ENCODE data around the gene MOB2.

The MOB2 gene

DNA sequence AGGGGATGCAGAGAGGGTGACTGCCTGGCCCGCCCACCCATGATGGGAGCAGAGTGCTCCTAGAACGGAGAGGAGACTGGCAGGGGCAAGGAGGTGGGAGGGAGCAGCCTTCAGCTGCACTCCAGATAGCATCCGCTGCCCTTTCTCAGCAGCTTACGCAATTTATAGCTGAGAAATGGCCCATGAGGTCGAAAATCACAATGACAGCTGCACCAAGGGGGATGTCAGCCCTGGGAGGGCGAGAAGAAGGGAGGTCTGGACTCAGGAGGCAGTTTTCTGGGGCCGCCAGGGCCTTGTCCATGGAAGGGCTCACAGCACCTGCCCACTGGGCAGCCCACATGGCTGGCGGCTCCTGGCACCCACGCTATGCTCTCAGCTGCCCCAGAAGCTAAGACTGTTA lies 17.6 kb upstream of the MOB2 start:
- no peak for DNase-seq (ENCODE audit: low spot score)
- in situ Hi-C loops (cut with MboI; ENCODE audit: low pct_unique_long_range_greater_than_20kb, low sequenced_read_pairs, unreplicated experiment), result no loop called here

DNA sequence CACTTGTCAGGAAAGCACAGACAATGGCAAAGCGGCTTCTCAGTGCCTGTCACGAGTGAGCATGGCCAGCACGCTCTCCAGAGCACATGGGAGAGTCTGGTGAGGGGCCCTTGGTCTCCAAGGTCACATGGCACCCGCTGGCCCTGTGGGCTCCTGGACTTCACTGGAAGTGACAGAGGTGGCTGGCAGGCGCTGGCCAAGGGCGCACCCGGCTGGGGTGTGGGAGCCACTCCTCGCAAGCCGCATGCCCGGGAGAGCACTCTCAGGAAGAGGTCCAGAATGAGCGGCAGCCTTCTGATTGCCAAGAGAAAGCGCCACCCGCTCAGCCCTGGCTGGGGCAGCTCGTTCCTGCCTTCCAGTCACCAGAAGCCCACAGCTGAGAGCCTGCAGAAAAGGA lies 17.1 kb upstream of the MOB2 start:
- DNase-seq (ENCODE audit: low spot score), result no peak
- in situ Hi-C loops (cut with MboI; ENCODE audit: low pct_unique_long_range_greater_than_20kb, low sequenced_read_pairs, unreplicated experiment), result no loop called here
- TF ChIP-seq, protein P1, sequence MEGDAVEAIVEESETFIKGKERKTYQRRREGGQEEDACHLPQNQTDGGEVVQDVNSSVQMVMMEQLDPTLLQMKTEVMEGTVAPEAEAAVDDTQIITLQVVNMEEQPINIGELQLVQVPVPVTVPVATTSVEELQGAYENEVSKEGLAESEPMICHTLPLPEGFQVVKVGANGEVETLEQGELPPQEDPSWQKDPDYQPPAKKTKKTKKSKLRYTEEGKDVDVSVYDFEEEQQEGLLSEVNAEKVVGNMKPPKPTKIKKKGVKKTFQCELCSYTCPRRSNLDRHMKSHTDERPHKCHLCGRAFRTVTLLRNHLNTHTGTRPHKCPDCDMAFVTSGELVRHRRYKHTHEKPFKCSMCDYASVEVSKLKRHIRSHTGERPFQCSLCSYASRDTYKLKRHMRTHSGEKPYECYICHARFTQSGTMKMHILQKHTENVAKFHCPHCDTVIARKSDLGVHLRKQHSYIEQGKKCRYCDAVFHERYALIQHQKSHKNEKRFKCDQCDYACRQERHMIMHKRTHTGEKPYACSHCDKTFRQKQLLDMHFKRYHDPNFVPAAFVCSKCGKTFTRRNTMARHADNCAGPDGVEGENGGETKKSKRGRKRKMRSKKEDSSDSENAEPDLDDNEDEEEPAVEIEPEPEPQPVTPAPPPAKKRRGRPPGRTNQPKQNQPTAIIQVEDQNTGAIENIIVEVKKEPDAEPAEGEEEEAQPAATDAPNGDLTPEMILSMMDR (IDR thresholded peaks at IDR 0.05; ENCODE audit: extremely low read depth, insufficient read depth, missing control alignments), result no peak

More for the DNA sequence above, 17.6 kb upstream of the MOB2 start:
- TF ChIP-seq, protein P1 (IDR thresholded peaks at IDR 0.05; ENCODE audit: extremely low read depth, insufficient read depth, missing control alignments), result no peak

DNA sequence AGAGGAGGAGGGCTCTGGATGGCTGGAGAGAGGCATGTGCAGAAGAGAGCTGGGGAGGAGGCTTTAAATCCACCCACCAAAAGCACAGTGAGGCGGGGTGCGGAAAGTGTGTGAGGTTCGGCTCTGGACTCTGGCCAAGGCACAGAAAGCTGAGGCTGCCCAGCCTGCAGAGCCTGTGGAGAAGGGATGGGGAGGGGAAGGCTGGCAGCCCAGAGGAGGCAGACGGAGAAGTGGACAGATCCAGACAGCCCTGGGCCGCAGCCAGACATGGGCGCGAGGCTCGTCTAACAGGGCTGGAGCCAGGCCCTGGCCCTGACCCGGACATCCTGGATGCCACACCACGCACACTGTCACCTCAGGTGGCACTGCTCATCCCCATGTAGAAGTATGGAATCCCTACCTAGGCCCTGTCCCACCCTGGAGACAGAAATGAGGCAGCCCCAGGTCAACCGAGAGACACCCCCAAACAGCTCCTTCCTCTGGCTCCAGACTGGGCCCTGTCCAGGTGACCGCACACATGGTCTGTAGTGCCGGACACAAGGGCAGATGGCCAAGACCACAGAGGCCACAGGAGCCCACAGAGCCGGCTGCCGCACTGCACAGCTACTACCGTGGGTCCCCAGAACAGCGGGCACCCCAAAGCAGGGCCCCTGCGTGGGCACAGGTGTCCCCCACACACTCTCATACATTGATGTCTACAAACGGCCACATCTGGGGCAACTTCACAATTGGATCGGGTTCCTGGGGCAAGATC lies 16.6 kb upstream of the MOB2 start:
- no peak for DNase-seq (ENCODE audit: low spot score)
- in situ Hi-C loops (cut with MboI; ENCODE audit: low pct_unique_long_range_greater_than_20kb, low sequenced_read_pairs, unreplicated experiment), result no loop called here
- TF ChIP-seq, protein P1 (IDR thresholded peaks at IDR 0.05; ENCODE audit: extremely low read depth, insufficient read depth, missing control alignments), result no peak

DNA sequence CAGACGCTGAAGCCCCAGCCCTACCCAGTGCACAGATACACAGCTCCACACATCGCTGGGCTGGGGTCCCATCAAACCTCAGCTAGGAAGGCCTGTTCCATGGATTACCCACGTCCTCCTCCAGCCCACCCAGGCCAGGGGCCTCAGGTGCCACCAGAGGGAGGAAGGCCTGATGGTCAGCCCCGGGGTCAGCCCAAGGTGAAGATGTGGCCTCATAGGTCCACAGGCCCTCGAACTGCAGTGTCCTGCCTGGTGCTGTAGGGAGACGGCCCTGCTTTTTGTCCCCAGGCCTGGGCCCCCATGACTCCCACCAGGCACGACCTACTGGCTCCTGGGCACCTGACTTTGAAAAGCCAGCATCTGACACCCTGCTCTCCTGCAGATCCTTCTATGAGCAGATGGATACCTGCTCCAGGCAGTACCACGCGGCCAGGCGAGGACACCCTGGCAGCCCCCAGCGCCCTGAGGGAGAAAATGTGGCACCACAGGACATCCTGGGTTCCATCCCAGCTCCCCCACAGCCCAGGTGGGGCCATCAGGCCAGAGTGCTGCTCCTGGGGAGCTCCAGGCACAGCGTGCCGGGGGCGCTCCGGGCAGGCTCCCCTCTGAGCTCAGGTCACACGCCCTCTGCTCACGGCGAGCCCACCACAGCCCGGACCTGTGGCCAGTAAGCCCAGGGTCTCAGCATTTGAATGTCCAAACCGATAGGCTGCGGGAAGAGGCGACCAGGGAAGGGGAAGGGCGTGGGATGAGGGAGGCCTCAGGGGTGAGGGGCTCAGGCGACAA lies 15.8 kb upstream of the MOB2 start:
- in situ Hi-C loops (cut with MboI; ENCODE audit: low pct_unique_long_range_greater_than_20kb, low sequenced_read_pairs, unreplicated experiment), result no loop called here
- TF ChIP-seq, protein P1 (IDR thresholded peaks at IDR 0.05; ENCODE audit: extremely low read depth, insufficient read depth, missing control alignments), result no peak
- no peak for DNase-seq (ENCODE audit: low spot score)

DNA sequence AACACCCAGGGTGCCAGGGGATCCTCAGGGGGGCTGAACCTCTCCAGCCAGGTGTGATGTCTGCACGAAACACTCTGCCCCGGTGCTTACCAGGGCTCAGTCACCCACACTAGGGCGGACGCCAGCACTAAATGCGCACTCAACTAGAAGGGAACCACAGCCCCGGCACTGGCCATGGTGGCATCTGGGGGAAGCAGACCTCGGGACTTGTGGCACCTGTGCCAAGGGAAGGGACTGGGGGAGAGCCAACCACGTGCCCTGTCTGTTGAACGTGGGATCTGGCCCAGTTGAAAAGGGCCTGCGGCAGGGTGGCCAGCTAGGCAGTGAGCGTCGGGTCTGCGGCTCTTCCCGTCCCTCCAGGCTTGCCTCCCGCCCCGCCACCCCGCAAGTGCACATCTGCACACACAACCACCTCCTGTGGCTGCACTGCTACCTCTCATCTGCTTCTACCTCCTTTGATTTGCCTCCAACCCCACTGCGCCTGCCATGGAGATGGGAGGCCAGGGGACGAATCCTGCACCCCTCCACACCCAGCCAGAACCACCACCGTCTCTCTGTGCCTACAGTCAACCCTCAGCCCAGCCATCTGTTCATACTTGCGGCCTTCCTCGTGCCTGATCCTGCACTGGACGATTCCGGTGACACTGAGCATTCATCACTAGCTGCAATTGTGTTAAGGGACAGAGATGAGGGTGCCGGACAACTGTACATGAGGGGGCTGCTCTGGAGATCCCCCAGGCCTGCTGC lies 15.0 kb upstream of the MOB2 start:
- DNase-seq (ENCODE audit: low spot score), result no peak
- TF ChIP-seq, protein P1 (IDR thresholded peaks at IDR 0.05; ENCODE audit: extremely low read depth, insufficient read depth, missing control alignments), result no peak
- in situ Hi-C loops (cut with MboI; ENCODE audit: low pct_unique_long_range_greater_than_20kb, low sequenced_read_pairs, unreplicated experiment), result no loop called here

Data from GM13977 (cell line).